SU-DHL-6 (cell line): ENCODE data around the gene C1QL1.

Experiments
- H2AFZ ChIP-seq: fragments of 200-600 bp; sonication (generic); 2 replicates; pipeline ENCODE4 v1.6.1; 2014; ENCODE audit warnings: low read depth, mild to moderate bottlenecking, moderate library complexity, mixed read lengths, antibody characterized with exemption, low read length; ENCODE audit not compliant: severe bottlenecking
- H3F3A ChIP-seq: fragments of 200-600 bp; shearing (Covaris generic); 2 replicates; pipeline ENCODE4 v1.6.0; 2016; ENCODE audit warnings: antibody characterized with exemption, mild to moderate bottlenecking; ENCODE audit not compliant: insufficient read depth
- H3K27ac ChIP-seq: fragments of 200-600 bp; sonication (generic); 2 replicates; pipeline ENCODE4 v1.5.1; 2016; ENCODE audit warnings: low read depth, mild to moderate bottlenecking, low read length, moderate library complexity, mixed read lengths
- H3K27me3 ChIP-seq: fragments of 200-600 bp; sonication (generic), shearing (Covaris generic); 2 replicates; pipeline ENCODE4 v1.6.0; 2014; ENCODE audit warnings: mild to moderate bottlenecking, low read length
- H3K36me3 ChIP-seq: fragments of 200-600 bp; sonication (generic); 2 replicates; pipeline ENCODE4 v1.6.1; 2014; ENCODE audit warnings: mild to moderate bottlenecking, low read length, mixed read lengths
- H3K4me2 ChIP-seq: fragments of 300-600, 200-600 bp; shearing (Covaris generic), sonication (generic); 2 replicates; pipeline ENCODE4 v1.6.0; 2014; ENCODE audit warnings: low read length, low read depth, mild to moderate bottlenecking; ENCODE audit not compliant: poor library complexity, severe bottlenecking
- H3K4me3 ChIP-seq: fragments of 200-600 bp; sonication (generic); 2 replicates; pipeline ENCODE4 v1.5.1; 2014; ENCODE audit warnings: antibody characterized with exemption, low read length, mild to moderate bottlenecking, mixed read lengths; ENCODE audit not compliant: insufficient read depth, poor library complexity, severe bottlenecking
- H3K79me2 ChIP-seq: fragments of 200-600 bp; sonication (generic); 2 replicates; pipeline ENCODE4 v1.6.1; 2014; ENCODE audit warnings: mild to moderate bottlenecking, low read length, moderate library complexity; ENCODE audit not compliant: insufficient read depth
- H3K9ac ChIP-seq: fragments of 200-600 bp; sonication (generic); 2 replicates; pipeline ENCODE4 v1.7.0; 2014; ENCODE audit warnings: mild to moderate bottlenecking, low read length
- H3K9me2 ChIP-seq: fragments of 200-600 bp; sonication (generic); replicated peaks from 2 replicates; pipeline ENCODE4 v1.6.1; 2014; ENCODE audit warnings: low read length; ENCODE audit not compliant: insufficient read depth
- H3K9me3 ChIP-seq: fragments of 200-600 bp; sonication (generic); 2 replicates; pipeline ENCODE4 v1.6.1; 2014; ENCODE audit warnings: low read length, mixed read lengths; ENCODE audit not compliant: insufficient read depth
- H4K20me1 ChIP-seq: fragments of 200-600 bp; sonication (generic); 2 replicates; pipeline ENCODE4 v1.6.1; 2014; ENCODE audit warnings: low read depth, mild to moderate bottlenecking, antibody characterized with exemption, low read length, moderate library complexity, mixed read lengths
- EZH2phosphoT487 ChIP-seq: fragments of 200-600 bp; sonication (generic), shearing (Covaris generic); conservative IDR thresholded peaks from 2 replicates; pipeline ENCODE4 v1.6.1; 2018; ENCODE audit warnings: mild to moderate bottlenecking, antibody characterized with exemption, low read length, moderate library complexity, mixed read lengths
- TF ChIP-seq, protein P1 (sequence below): fragments of 200-600 bp; sonication (generic); IDR thresholded peaks from one replicate; pipeline ENCODE4 v1.5.1; 2017; ENCODE audit warnings: antibody characterized with exemption, mild to moderate bottlenecking, low read length, moderate library complexity; ENCODE audit not compliant: insufficient read depth, poor library complexity, severe bottlenecking

C1QL1 gene

DNA sequence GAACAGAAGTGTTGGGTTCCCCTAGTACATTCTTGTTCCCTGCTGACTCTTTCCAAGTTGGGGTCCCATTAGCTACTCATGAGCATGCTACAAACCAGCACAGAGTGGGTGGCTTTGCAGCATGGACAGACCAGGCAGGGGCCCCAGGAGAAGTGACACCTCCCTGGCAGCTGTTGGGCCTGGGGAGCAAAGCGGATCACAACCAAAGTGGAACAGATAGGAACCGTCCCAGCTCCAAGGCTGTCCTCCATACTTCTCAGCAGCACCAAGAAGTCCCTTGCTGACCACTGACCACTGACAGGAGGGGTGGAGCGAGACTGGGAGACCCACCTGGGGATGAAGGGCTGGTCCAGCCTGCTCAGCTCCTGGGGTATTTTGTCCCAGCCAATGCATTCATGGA lies 40.4 kb downstream of the C1QL1 start:
- Histone ChIP-seq H3K27me3 (no peaks in the 10 kb centered on the region), H3K9me3 (no peaks in the 10 kb centered on the region), H3K27ac (no peak overlapping the region), H3K4me2 (no peak overlapping the region), H3K4me3 (no peak overlapping the region), H3K36me3 (peaks cover 16% of the 10 kb centered on the region; the same call in 1 of the 2 replicates), H3F3A (peaks cover 15% of the 10 kb centered on the region), H2AFZ (no peak overlapping the region), H3K79me2 (no peaks in the 10 kb centered on the region), H3K9ac (no peak overlapping the region), H4K20me1 (no peaks in the 10 kb centered on the region), H3K9me2 (no peaks in the 10 kb centered on the region)
- TF ChIP-seq, protein P1, sequence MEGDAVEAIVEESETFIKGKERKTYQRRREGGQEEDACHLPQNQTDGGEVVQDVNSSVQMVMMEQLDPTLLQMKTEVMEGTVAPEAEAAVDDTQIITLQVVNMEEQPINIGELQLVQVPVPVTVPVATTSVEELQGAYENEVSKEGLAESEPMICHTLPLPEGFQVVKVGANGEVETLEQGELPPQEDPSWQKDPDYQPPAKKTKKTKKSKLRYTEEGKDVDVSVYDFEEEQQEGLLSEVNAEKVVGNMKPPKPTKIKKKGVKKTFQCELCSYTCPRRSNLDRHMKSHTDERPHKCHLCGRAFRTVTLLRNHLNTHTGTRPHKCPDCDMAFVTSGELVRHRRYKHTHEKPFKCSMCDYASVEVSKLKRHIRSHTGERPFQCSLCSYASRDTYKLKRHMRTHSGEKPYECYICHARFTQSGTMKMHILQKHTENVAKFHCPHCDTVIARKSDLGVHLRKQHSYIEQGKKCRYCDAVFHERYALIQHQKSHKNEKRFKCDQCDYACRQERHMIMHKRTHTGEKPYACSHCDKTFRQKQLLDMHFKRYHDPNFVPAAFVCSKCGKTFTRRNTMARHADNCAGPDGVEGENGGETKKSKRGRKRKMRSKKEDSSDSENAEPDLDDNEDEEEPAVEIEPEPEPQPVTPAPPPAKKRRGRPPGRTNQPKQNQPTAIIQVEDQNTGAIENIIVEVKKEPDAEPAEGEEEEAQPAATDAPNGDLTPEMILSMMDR: no peak
- no peak for TF ChIP-seq EZH2phosphoT487

DNA sequence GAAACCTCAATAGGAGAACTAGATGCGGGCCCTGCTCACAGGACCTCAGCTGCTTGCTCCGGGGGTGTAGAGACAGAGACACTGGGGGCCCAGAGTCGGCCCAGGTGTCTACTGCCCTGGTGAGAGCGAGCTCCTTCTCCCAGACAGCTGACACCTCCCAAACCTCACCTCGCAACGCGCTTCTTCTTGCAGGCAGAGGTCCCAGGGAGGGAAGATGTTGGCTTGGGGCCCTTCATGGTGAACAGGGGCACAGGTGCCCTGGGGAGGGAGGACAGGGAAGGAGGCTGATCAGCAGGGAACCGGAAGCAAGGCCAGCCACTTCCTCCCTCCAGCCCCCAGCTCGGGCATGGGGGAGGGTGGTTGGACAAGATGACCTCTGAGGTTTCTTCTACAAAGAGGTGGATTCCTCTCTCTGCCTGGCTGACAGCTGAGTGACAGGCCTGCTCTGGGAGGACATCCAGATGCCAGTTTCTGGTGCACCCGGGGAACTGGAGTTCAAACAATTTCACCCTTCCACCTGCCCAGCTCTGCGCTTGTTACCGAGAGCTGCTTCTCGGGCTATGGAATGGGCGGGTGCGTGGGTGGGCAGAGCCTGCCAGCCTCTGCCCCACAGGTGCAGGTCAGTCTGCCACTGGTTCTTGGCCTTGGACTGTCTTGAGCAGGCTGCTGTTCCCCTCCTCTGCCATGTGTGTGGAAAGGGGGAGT lies 41.1 kb downstream of the C1QL1 start:
- no peak for TF ChIP-seq EZH2phosphoT487
- TF ChIP-seq, protein P1: no peak
- Histone ChIP-seq H3F3A (peaks cover 15% of the 10 kb centered on the region), H3K9me3 (no peaks in the 10 kb centered on the region), H3K27ac (no peak overlapping the region), H4K20me1 (no peaks in the 10 kb centered on the region), H3K36me3 (peaks cover 16% of the 10 kb centered on the region; the same call in 1 of the 2 replicates), H3K79me2 (no peaks in the 10 kb centered on the region), H3K27me3 (no peaks in the 10 kb centered on the region), H2AFZ (no peak overlapping the region), H3K9me2 (no peaks in the 10 kb centered on the region), H3K4me3 (no peak overlapping the region), H3K9ac (no peak overlapping the region), H3K4me2 (no peak overlapping the region)

DNA sequence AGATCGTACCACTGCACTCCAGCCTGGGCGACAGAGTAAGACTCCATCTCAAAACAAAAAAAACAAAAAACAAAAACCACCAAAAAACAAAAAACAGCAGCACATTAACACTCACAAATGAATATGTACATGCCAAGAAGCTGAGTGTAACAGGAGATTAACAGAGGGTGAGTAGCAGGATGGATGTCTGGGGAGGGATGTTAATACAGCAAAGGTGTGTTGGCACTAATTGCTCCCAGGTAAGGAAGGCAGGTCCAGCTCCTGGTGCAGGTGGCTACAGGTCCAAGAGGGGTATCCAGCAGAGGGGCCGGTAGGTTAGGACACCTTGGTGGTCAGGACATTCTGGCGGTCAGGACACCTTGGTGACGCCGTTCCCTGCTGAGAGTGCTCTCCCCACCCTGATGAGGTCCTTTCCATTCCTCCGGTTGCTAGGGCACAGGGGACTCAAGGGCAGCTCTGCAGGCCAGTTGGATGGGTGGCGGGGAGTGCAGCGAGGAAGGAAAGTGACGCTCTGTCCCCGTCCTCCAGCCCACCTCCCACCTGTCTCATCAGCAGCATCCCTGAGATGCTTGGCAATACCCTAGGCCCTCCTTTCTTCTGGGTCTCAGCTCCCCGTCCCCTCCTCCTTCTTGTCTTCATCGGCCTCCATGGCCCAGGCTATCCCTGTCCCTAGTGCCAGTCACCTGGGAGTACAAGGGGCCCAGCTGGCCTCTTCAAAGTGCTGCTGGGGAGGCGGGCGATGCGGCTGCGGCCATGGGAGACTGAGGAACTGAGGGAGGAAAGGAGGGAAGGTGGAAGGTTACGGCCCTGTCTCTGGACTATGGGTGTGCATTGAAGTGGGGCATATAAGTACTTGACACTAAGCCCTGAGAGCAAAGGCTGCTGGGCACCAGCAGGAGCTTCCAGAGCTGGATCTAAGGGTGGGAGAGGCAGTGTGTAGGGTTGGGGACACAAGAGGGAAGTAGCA lies 42.1 kb downstream of the C1QL1 start:
- Histone ChIP-seq H3K27ac (no peak overlapping the region), H3K9me3 (no peaks in the 10 kb centered on the region), H3K36me3 (peaks cover 16% of the 10 kb centered on the region; the same call in 1 of the 2 replicates), H3K4me2 (no peak overlapping the region), H3K9me2 (no peaks in the 10 kb centered on the region), H4K20me1 (no peaks in the 10 kb centered on the region), H3K79me2 (no peaks in the 10 kb centered on the region), H3K4me3 (no peak overlapping the region), H3K27me3 (no peaks in the 10 kb centered on the region), H2AFZ (no peak overlapping the region), H3K9ac (no peak overlapping the region), H3F3A (peaks cover 15% of the 10 kb centered on the region)
- TF ChIP-seq EZH2phosphoT487: no peak
- TF ChIP-seq, protein P1: no peak
